K562 (cell line): Measurements from ENCODE around the gene ANKRD31. TPM values are rescaled to one million over a fixed set of nuclear protein-coding genes. Genes with fewer than 3 reads are reported as not detected.

Experiments
- polyA plus RNA-seq, 8 experiments: library from polyadenylated mRNA; depleted of rRNA in 4 of 8; stranded (reverse) in 5 of 8; unstranded in 3 of 8; fragments of >200 nt; fragmentation: Nextera tagmentation in 2 of 8; fragmentation: Illumina TruSeq in 1 of 8; extraction: Ambion mirVana in 2 of 8; extraction: Trizol in 1 of 8; gene quantifications; 2 replicates each; pipeline versions ENCODE4 v1.2.1 to v1.2.3, GENCODE V29; 2011 to 2014; ENCODE audit warnings: inconsistent platforms in 1 of 8, missing spikeins in 1 of 8
- total RNA-seq, 7 experiments: library from RNA; depleted of rRNA in 6 of 7; stranded (reverse); fragments of >200 nt in 6 of 7; fragmentation: Illumina TruSeq in 2 of 7; extraction: Trizol in 2 of 7; gene quantifications; 2 replicates each; pipeline versions ENCODE4 v1.2.1 to v1.2.3, GENCODE V29; 2011 to 2021; ENCODE audit warnings: low replicate concordance in 1 of 7
- TF ChIP-seq, protein P1 (sequence below): fragments of 200-600 bp; sonication (generic); IDR thresholded peaks from one replicate; pipeline ENCODE4 v1.6.1; 2012; ENCODE audit warnings: mild to moderate bottlenecking, low read depth, low read length, inconsistent platforms

ANKRD31 gene
- total and polyA plus RNA-seq, 9 of the 15 experiments (the other 6 are each of a cell fraction or from before 2014, with no cell fraction given), result under 0.01 to 0.11 (median 0.05) TPM; not detected in 1

DNA sequence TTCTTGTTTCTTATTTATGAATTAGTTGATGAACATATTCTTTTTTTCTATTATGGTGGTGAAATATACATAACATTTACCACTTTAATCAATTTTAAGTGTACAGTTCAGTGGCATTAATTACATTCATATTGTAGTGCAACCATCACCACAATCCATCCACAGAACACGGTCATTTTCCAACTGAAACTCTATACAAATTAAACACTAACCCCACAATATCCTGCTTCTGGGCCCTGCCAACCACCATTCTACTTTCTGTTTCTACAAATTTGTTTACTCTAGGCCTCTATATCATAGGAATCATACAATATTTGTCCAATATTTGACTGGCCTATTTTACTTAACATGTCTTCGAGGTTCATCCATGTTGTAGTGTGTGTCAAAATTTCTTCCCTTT, 191.6 kb downstream of the ANKRD31 start (continued):
- TF ChIP-seq, protein P1, sequence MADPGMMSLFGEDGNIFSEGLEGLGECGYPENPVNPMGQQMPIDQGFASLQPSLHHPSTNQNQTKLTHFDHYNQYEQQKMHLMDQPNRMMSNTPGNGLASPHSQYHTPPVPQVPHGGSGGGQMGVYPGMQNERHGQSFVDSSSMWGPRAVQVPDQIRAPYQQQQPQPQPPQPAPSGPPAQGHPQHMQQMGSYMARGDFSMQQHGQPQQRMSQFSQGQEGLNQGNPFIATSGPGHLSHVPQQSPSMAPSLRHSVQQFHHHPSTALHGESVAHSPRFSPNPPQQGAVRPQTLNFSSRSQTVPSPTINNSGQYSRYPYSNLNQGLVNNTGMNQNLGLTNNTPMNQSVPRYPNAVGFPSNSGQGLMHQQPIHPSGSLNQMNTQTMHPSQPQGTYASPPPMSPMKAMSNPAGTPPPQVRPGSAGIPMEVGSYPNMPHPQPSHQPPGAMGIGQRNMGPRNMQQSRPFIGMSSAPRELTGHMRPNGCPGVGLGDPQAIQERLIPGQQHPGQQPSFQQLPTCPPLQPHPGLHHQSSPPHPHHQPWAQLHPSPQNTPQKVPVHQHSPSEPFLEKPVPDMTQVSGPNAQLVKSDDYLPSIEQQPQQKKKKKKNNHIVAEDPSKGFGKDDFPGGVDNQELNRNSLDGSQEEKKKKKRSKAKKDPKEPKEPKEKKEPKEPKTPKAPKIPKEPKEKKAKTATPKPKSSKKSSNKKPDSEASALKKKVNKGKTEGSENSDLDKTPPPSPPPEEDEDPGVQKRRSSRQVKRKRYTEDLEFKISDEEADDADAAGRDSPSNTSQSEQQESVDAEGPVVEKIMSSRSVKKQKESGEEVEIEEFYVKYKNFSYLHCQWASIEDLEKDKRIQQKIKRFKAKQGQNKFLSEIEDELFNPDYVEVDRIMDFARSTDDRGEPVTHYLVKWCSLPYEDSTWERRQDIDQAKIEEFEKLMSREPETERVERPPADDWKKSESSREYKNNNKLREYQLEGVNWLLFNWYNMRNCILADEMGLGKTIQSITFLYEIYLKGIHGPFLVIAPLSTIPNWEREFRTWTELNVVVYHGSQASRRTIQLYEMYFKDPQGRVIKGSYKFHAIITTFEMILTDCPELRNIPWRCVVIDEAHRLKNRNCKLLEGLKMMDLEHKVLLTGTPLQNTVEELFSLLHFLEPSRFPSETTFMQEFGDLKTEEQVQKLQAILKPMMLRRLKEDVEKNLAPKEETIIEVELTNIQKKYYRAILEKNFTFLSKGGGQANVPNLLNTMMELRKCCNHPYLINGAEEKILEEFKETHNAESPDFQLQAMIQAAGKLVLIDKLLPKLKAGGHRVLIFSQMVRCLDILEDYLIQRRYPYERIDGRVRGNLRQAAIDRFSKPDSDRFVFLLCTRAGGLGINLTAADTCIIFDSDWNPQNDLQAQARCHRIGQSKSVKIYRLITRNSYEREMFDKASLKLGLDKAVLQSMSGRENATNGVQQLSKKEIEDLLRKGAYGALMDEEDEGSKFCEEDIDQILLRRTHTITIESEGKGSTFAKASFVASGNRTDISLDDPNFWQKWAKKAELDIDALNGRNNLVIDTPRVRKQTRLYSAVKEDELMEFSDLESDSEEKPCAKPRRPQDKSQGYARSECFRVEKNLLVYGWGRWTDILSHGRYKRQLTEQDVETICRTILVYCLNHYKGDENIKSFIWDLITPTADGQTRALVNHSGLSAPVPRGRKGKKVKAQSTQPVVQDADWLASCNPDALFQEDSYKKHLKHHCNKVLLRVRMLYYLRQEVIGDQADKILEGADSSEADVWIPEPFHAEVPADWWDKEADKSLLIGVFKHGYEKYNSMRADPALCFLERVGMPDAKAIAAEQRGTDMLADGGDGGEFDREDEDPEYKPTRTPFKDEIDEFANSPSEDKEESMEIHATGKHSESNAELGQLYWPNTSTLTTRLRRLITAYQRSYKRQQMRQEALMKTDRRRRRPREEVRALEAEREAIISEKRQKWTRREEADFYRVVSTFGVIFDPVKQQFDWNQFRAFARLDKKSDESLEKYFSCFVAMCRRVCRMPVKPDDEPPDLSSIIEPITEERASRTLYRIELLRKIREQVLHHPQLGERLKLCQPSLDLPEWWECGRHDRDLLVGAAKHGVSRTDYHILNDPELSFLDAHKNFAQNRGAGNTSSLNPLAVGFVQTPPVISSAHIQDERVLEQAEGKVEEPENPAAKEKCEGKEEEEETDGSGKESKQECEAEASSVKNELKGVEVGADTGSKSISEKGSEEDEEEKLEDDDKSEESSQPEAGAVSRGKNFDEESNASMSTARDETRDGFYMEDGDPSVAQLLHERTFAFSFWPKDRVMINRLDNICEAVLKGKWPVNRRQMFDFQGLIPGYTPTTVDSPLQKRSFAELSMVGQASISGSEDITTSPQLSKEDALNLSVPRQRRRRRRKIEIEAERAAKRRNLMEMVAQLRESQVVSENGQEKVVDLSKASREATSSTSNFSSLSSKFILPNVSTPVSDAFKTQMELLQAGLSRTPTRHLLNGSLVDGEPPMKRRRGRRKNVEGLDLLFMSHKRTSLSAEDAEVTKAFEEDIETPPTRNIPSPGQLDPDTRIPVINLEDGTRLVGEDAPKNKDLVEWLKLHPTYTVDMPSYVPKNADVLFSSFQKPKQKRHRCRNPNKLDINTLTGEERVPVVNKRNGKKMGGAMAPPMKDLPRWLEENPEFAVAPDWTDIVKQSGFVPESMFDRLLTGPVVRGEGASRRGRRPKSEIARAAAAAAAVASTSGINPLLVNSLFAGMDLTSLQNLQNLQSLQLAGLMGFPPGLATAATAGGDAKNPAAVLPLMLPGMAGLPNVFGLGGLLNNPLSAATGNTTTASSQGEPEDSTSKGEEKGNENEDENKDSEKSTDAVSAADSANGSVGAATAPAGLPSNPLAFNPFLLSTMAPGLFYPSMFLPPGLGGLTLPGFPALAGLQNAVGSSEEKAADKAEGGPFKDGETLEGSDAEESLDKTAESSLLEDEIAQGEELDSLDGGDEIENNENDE, result no peak
